IPS-15b (cell line): ENCODE data around the gene GJB5.

Experiments
- H3K27me3 ChIP-seq: one replicate; pipeline ENCODE4 v1.6.1; 2013; ENCODE audit warnings: low read length; ENCODE audit not compliant: control insufficient read depth, insufficient read depth
- H3K36me3 ChIP-seq: one replicate; pipeline ENCODE4 v1.6.1; 2013; ENCODE audit warnings: low read length; ENCODE audit not compliant: control insufficient read depth, insufficient read depth
- H3K4me1 ChIP-seq: one replicate; pipeline ENCODE4 v1.6.1; 2013; ENCODE audit warnings: mild to moderate bottlenecking, low read length; ENCODE audit not compliant: control insufficient read depth, insufficient read depth
- H3K4me3 ChIP-seq: one replicate; pipeline ENCODE4 v1.5.1; 2013; ENCODE audit warnings: low read depth, low read length
- H3K9ac ChIP-seq: one replicate; pipeline ENCODE4 v1.6.1; 2013; ENCODE audit warnings: low read depth, mild to moderate bottlenecking, low read length
- H3K9me3 ChIP-seq: one replicate; pipeline ENCODE4 v1.6.1; 2013; ENCODE audit warnings: mild to moderate bottlenecking, low read length; ENCODE audit not compliant: control insufficient read depth, insufficient read depth

GJB5 gene

DNA sequence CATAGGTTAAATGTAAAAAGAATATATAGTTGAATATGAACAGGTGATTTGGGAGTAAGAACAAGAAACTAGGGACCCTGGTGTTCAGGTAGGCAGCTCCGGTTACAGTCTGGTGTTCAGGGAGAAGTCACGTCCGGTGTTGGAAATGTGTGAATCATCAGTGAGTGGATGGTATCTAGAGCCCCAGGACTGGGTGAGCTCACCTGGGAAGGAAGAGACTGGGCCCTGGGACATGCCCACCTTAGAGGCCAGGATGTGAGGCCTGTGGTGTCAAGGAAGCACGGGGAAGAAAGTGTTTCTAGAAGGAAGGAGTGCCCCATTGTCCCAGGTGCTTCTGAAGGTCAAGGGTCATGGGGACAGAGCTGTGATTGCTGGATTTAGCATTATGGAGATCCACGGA lies 24.7 kb downstream of the GJB5 start:
- Histone ChIP-seq H3K4me3 (no peak overlapping the region), H3K9ac (no peak overlapping the region), H3K36me3 (no peaks in the 10 kb centered on the region), H3K9me3 (no peaks in the 10 kb centered on the region), H3K27me3 (peaks cover 23% of the 10 kb centered on the region), H3K4me1 (no peaks in the 10 kb centered on the region)

DNA sequence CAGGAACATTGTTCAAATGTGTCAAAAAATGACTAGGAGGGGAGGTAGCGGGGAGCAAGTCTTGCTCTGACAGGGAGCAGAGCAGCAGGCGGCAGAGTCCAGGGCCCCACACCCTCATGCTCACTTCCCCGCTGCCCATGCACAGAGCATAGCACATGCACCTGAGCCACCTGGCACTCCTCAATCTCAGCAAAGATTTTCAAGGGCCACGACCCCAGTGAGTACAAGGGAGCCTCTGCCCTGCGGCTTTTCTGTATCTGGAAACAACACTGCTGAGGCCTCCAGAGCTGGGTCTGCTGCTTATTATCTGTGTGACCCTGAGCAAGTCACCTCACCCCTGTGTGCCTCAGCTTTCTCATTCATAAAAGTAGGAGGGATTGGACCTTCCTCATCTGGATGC lies 25.1 kb downstream of the GJB5 start:
- H3K4me1 ChIP-seq: no peaks in the 10 kb centered on the region
- no peaks in the 10 kb centered on the region for H3K36me3 ChIP-seq
- peaks cover 23% of the 10 kb centered on the region for H3K27me3 ChIP-seq
- no peak overlapping the region for H3K9ac ChIP-seq
- no peak overlapping the region for H3K4me3 ChIP-seq
- H3K9me3 ChIP-seq: no peaks in the 10 kb centered on the region

DNA sequence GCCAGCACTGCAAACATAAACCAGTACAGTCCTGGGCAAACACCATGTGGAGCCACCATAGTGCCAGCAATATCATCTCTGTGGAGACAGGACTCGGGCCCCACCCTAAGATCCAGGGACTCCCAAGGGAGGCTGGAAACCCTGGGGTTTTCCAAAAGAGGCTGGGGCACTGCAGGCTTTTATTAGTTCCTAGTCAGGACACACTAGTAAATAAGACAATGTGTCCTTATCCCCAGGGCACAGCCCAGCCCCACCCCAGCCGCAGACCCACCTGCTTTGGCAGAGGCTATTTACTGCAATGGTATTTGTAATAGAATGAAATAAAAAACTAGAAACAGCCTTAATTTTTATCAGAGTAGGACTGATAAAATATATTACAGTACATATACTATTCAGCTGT lies 25.7 kb downstream of the GJB5 start:
- Histone ChIP-seq H3K9me3 (no peaks in the 10 kb centered on the region), H3K9ac (no peak overlapping the region), H3K4me3 (peak overlapping the region; percentile 75), H3K27me3 (peaks cover 23% of the 10 kb centered on the region), H3K36me3 (no peaks in the 10 kb centered on the region), H3K4me1 (no peaks in the 10 kb centered on the region)

DNA sequence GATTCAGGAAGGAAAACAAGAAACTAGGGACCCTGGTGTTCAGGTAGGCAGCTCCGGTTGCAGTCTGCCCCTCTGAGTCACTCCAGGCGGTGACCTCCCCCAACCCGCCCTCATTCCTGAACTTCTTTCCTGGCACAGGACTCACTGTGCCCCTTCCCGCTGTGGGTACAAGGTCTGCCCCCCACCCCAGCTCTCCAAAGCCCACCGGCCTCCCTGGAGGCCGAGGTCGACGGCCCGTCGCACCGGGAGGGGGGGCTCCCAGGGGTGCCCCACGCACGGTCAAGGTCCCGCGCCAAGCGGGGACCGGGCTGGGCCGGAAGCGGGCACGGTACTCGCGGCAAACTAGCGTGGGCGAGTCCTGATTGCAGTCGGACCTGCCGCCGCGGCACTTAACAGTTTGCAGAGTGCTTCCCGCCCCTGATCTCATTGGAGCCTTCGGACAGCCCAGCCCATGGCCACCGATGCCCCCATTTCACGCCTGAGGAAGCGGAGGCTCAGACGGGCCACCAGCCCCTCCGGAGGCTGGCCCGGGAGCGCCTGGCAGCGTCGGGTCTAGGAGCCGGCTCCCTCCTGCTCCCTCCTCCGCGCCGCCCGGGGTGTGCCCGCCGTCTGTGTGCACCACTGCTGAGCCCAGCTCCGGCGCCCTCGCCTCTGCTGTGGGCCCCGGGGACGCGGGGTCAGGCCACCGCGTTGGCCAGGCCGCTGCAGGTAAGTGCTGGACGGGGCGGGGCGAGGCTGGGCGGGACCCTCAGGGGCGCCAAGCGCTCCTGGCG lies 26.4 kb downstream of the GJB5 start, which contains the start of gene GJB3:
GJB3 (plus strand) TSS at position 144 of the 773 bp plus-strand sequence. CDS start 3,549 bp downstream, outside the sequence.
- Histone ChIP-seq H3K9me3 (no peaks in the 10 kb centered on the region), H3K9ac (peak within 1 kb of the TSS; percentile 37), H3K4me1 (no peaks in the 10 kb centered on the region), H3K4me3 (peak within 1 kb of the TSS; percentile 75), H3K36me3 (no peaks in the 10 kb centered on the region), H3K27me3 (peaks cover 23% of the 10 kb centered on the region)

DNA sequence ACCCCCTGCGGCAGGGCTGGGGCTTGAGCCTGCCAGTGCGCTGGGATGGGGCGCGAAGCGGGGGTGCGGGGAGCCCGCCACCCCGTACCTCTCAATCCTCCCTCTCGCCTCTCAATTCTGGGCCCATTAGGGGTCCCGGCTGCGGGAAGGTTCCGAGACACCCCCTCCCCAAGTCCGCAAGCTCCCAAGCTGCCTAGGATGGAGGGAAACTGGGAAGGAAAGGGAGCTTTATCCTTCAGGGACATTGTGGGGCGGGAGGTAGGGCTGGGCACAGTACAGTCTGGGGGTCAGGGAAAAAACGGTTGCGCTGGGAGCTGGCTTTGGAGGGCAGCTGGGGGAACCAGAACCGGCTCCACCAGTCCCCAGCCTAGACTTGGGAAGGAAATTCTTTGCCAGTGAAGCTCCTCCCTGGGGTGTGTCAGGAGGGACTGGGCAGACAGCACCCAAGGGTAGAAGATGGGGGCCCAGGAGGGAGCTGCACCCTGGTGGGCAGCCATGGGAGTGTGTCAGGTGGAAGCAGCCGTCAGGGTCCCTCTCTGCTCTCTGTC lies 27.1 kb downstream of the GJB5 start:
- Histone ChIP-seq H3K27me3 (peaks cover 23% of the 10 kb centered on the region), H3K4me1 (no peaks in the 10 kb centered on the region), H3K9ac (no peak overlapping the region), H3K36me3 (no peaks in the 10 kb centered on the region), H3K9me3 (no peaks in the 10 kb centered on the region), H3K4me3 (peak overlapping the region; percentile 75)

DNA sequence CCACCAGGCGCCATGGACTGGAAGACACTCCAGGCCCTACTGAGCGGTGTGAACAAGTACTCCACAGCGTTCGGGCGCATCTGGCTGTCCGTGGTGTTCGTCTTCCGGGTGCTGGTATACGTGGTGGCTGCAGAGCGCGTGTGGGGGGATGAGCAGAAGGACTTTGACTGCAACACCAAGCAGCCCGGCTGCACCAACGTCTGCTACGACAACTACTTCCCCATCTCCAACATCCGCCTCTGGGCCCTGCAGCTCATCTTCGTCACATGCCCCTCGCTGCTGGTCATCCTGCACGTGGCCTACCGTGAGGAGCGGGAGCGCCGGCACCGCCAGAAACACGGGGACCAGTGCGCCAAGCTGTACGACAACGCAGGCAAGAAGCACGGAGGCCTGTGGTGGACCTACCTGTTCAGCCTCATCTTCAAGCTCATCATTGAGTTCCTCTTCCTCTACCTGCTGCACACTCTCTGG lies 29.9 kb downstream of the GJB5 start:
- H3K9ac ChIP-seq: no peak overlapping the region
- H3K27me3 ChIP-seq: peaks cover 23% of the 10 kb centered on the region
- H3K4me1 ChIP-seq: no peaks in the 10 kb centered on the region

DNA sequence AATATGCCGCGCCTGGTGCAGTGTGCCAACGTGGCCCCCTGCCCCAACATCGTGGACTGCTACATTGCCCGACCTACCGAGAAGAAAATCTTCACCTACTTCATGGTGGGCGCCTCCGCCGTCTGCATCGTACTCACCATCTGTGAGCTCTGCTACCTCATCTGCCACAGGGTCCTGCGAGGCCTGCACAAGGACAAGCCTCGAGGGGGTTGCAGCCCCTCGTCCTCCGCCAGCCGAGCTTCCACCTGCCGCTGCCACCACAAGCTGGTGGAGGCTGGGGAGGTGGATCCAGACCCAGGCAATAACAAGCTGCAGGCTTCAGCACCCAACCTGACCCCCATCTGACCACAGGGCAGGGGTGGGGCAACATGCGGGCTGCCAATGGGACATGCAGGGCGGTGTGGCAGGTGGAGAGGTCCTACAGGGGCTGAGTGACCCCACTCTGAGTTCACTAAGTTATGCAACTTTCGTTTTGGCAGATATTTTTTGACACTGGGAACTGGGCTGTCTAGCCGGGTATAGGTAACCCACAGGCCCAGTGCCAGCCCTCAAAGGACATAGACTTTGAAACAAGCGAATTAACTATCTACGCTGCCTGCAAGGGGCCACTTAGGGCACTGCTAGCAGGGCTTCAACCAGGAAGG lies 30.5 kb downstream of the GJB5 start:
- no peak overlapping the region for H3K4me3 ChIP-seq
- no peaks in the 10 kb centered on the region for H3K9me3 ChIP-seq
- no peak overlapping the region for H3K9ac ChIP-seq
- no peaks in the 10 kb centered on the region for H3K4me1 ChIP-seq
- peaks cover 19% of the 10 kb centered on the region for H3K27me3 ChIP-seq
- no peaks in the 10 kb centered on the region for H3K36me3 ChIP-seq

More for the DNA sequence above, 29.9 kb downstream of the GJB5 start:
- Histone ChIP-seq H3K4me3 (no peak overlapping the region), H3K36me3 (no peaks in the 10 kb centered on the region), H3K9me3 (no peaks in the 10 kb centered on the region)

DNA sequence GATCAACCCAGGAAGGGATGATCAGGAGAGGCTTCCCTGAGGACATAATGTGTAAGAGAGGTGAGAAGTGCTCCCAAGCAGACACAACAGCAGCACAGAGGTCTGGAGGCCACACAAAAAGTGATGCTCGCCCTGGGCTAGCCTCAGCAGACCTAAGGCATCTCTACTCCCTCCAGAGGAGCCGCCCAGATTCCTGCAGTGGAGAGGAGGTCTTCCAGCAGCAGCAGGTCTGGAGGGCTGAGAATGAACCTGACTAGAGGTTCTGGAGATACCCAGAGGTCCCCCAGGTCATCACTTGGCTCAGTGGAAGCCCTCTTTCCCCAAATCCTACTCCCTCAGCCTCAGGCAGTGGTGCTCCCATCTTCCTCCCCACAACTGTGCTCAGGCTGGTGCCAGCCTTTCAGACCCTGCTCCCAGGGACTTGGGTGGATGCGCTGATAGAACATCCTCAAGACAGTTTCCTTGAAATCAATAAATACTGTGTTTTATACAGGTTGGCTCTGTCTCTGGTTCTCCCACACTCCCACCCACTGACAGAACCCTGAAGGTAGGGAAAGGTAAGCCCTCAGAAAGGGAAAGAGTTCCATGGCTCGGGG lies 31.1 kb downstream of the GJB5 start:
- no peaks in the 10 kb centered on the region for H3K4me1 ChIP-seq
- no peak overlapping the region for H3K4me3 ChIP-seq
- H3K9ac ChIP-seq: no peak overlapping the region
- H3K36me3 ChIP-seq: no peaks in the 10 kb centered on the region
- H3K27me3 ChIP-seq: peaks cover 15% of the 10 kb centered on the region
- H3K9me3 ChIP-seq: no peaks in the 10 kb centered on the region

DNA sequence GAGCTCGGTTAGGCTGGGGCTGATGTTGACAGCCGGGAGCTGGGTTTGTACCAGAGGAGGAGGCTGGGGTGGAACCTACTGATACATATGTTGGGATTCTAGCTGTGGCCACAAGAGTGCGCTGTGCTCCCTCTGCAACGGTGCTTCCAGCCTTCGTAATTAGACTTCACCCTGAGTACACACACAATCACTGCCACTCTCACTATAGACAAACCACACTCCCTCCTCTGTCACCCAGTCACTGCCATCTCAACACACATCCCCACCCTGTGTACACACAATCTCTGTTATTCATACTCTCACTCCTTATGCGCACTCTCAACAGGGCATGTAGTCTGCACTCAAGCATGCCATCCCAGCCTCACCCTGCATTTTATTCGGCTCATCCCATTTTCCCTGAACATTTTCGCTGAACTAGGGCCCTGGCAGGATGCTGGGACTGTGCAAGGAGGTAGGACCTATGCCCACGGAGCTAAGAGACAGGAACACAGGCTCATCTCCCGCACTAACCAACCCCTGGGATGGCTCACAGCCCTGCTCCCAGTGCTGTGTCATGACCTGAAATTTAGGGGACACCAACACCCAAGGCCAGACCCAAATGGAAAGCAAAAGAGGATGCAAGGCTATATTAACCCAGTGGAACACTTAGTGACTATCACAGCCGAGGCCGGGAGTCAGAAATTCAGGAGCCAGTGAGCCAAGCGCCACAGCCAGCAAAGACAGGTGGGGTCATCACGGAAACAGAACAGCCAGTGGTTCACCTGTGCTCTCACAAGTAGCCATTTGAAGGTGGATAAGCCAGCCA lies 31.9 kb downstream of the GJB5 start:
- H3K4me3 ChIP-seq: no peak overlapping the region
- no peaks in the 10 kb centered on the region for H3K4me1 ChIP-seq
- H3K27me3 ChIP-seq: peaks cover 14% of the 10 kb centered on the region
- no peak overlapping the region for H3K9ac ChIP-seq
- no peaks in the 10 kb centered on the region for H3K36me3 ChIP-seq
- no peaks in the 10 kb centered on the region for H3K9me3 ChIP-seq

DNA sequence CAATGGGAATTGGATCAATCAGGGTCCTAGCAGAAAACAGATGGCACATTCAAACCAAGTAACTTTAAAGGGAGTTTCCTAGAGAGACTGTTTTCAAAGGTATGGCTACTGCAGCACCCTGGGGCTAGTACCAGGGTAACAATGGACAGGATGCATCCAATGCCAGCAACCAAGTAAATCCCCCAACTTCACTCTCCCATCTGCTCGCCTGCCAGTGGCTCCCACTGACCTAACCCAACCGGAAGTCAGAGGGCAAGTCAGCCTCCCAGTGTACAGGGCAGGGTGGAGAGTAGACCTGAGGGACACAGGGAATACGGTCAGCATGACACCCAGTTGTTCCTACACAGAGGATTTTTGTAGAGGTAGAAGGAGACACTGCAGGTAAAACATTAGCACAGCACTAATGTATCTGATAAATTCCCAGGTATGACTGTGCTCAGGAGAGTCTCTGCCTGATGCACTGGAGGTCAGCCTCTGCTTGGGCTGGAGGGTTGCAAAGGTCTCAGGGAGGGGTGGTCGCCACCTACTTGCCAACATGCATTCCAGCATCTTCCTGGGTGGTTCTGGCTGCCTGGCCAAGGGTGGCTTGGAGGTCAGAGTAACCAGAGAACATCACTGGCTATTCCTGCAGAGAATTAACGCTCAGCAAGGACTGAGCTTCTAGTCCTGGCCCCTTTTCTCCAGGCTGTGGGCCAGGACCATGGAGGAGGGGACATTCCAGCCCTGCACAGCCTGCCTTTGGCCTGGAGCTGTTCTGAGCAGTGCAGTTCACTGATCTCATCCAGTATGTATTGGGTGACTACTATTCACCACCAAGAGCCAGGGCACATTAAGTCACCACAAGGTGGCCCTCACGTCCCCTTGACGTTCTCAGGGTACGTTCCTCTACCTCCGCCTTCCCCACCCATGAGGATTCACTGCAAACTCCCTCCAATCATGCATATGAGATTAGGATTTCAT lies 32.9 kb downstream of the GJB5 start:
- Histone ChIP-seq H3K4me3 (no peak overlapping the region), H3K36me3 (no peaks in the 10 kb centered on the region), H3K27me3 (peaks cover 13% of the 10 kb centered on the region), H3K9me3 (no peaks in the 10 kb centered on the region), H3K9ac (no peak overlapping the region), H3K4me1 (no peaks in the 10 kb centered on the region)
